ENCODE data around the gene KLHL9. TPM values are rescaled to one million over a fixed set of nuclear protein-coding genes. Genes with fewer than 3 reads are reported as not detected.

The KLHL9 gene
- total RNA-seq, 1 experiment from 2014 or later: 10.5 TPM

DNA sequence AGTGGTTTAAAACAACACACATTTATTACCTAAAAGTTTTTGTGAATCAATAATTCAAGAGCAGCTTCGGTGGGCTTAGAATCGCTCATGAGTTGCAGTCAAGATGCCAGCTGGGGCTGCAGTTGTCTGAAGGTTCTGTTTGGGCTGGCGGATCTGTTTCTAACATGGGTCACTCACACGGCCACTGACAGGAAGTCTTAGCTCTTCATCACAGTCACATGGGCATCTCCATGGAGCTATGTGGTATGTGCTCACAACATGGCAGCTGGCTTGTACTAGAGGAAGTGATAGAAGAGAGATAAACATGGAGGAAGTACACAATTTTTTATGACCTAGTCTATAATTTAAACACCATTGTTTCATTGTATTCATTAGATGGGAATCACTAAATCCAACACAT is 11.2 kb downstream of the KLHL9 start:
- TF ChIP-seq EZH2 (IDR thresholded peaks at IDR 0.05; ENCODE audit: low read depth): no peak
- TF ChIP-seq, protein P1, sequence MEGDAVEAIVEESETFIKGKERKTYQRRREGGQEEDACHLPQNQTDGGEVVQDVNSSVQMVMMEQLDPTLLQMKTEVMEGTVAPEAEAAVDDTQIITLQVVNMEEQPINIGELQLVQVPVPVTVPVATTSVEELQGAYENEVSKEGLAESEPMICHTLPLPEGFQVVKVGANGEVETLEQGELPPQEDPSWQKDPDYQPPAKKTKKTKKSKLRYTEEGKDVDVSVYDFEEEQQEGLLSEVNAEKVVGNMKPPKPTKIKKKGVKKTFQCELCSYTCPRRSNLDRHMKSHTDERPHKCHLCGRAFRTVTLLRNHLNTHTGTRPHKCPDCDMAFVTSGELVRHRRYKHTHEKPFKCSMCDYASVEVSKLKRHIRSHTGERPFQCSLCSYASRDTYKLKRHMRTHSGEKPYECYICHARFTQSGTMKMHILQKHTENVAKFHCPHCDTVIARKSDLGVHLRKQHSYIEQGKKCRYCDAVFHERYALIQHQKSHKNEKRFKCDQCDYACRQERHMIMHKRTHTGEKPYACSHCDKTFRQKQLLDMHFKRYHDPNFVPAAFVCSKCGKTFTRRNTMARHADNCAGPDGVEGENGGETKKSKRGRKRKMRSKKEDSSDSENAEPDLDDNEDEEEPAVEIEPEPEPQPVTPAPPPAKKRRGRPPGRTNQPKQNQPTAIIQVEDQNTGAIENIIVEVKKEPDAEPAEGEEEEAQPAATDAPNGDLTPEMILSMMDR (conservative IDR thresholded peaks at IDR 0.05): no peak
- no peak for DNase-seq
- Histone ChIP-seq H3K9me3 (ENCODE audit: insufficient read depth, low read depth) (no peaks in the 10 kb centered on the region), H3K79me2 (ENCODE audit: low read depth) (no peaks in the 10 kb centered on the region; the same call in 1 of the 2 replicates), H4K20me1 (ENCODE audit: insufficient read depth) (no peaks in the 10 kb centered on the region), H3K4me3 (no peak overlapping the region), H3K4me2 (no peak overlapping the region), H3K27me3 (ENCODE audit: insufficient read depth, low read depth) (no peaks in the 10 kb centered on the region), H3K36me3 (ENCODE audit: low read depth) (0 out of 2 replicates have a peak, but pooled peaks cover 3% of the 10 kb centered on the region), H3K4me1 (replicated peaks; ENCODE audit: insufficient read depth) (no peaks in the 10 kb centered on the region), H3K9me2 (ENCODE audit: insufficient read depth) (no peaks in the 10 kb centered on the region), H3F3A (ENCODE audit: insufficient read depth, low read depth) (no peaks in the 10 kb centered on the region), H2AFZ (no peak overlapping the region), H3K27ac (no peak overlapping the region)
- ChIA-PET CTCF (no interaction called here), POLR2A (ENCODE audit: unreplicated experiment) (interaction anchor here (0.7 kb wide), 1 partner anchor 150 kb away, joined by 3 read pairs; no protein-coding TSS in a partner anchor)
- intact Hi-C loops (cut with micrococcal nuclease; ENCODE audit: unreplicated experiment): loop anchor here (10.0 kb wide), 2 partner anchors 231 to 921 kb away; no protein-coding TSS in a partner anchor
- BruUV-seq (replicated peaks): no TSS peak

DNA sequence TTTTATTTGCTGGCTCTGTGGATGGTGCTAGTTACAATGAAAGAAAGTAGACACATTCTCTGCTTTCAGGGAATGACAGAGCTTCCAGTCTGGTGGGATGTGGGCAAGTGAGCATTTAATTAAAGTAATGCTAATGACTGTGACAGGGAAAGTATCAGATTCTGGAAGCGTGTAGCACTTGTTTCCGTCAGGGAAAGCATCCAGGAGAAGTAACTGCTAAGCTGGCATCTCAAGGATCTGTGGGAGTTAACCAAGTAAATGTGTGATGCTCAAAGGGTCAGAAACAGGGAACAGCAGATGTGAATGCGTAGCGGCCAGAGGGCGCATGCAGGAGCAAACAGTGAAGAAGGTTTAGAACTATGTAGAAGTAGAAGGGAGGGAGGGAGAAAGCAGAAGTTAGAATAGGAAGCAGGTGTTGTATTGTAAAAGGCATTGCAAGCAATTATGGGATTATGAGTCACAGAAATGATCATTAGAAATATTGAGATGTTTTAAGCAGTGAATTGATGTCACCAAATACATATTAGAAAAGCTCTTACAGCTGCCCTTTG is 12.2 kb downstream of the KLHL9 start:
- no peak overlapping the region for H2AFZ ChIP-seq
- DNase-seq: no peak
- H3K9me2 ChIP-seq (ENCODE audit: insufficient read depth): no peaks in the 10 kb centered on the region
- no peaks in the 10 kb centered on the region for H3F3A ChIP-seq (ENCODE audit: insufficient read depth, low read depth)
- H3K4me3 ChIP-seq: no peak overlapping the region
- TF ChIP-seq EZH2 (IDR thresholded peaks at IDR 0.05; ENCODE audit: low read depth): no peak
- TF ChIP-seq, protein P1 (conservative IDR thresholded peaks at IDR 0.05): no peak
- no peaks in the 10 kb centered on the region for H3K9me3 ChIP-seq (ENCODE audit: insufficient read depth, low read depth)
- H3K79me2 ChIP-seq (ENCODE audit: low read depth): no peaks in the 10 kb centered on the region; the same call in 1 of the 2 replicates
- no peaks in the 10 kb centered on the region for H3K4me1 ChIP-seq (replicated peaks; ENCODE audit: insufficient read depth)
- BruUV-seq (replicated peaks): no TSS peak
- no peaks in the 10 kb centered on the region for H3K27me3 ChIP-seq (ENCODE audit: insufficient read depth, low read depth)
- no peak overlapping the region for H3K4me2 ChIP-seq
- CTCF ChIA-PET: no interaction called here
- POLR2A ChIA-PET (ENCODE audit: unreplicated experiment): no interaction called here
- intact Hi-C loops (cut with micrococcal nuclease; ENCODE audit: unreplicated experiment): loop anchor here (10.0 kb wide), 2 partner anchors 232 to 922 kb away; no protein-coding TSS in a partner anchor
- no peak overlapping the region for H3K27ac ChIP-seq
- no peaks in the 10 kb centered on the region for H3K36me3 ChIP-seq (ENCODE audit: low read depth)
- no peaks in the 10 kb centered on the region for H4K20me1 ChIP-seq (ENCODE audit: insufficient read depth)

DNA sequence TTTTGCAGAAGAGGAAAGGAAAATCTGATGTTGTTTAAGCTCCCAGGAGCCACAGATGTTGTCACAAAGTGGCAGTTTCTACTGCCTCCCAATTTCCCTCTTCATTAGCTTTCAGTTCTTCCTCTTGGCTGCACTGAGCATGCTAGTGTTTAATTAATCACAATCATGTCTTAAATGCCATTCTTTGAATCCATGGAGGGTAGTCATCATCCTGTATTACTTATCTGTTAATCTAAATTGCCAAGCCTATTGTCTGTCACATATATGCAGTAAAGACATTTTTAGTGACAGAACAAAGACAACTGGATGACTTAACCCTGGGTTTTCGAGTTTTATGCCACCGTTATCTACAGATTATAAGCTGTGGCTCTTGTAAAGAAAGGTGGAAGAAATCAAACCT is 14.7 kb downstream of the KLHL9 start:
- CTCF ChIA-PET: interaction anchor here (0.8 kb wide), 1 partner anchor 107 kb away, joined by 3 read pairs; no protein-coding TSS in a partner anchor
- intact Hi-C loops (cut with micrococcal nuclease; ENCODE audit: unreplicated experiment): loop anchor here (10.0 kb wide), 2 partner anchors 234 to 924 kb away; no protein-coding TSS in a partner anchor
- no peaks in the 10 kb centered on the region for H4K20me1 ChIP-seq (ENCODE audit: insufficient read depth)

More for the DNA sequence above, 14.7 kb downstream of the KLHL9 start:
- Histone ChIP-seq H3K4me3 (no peak overlapping the region), H3K36me3 (ENCODE audit: low read depth) (no peaks in the 10 kb centered on the region), H3K4me1 (replicated peaks; ENCODE audit: insufficient read depth) (no peaks in the 10 kb centered on the region), H2AFZ (no peak overlapping the region), H3F3A (ENCODE audit: insufficient read depth, low read depth) (no peaks in the 10 kb centered on the region), H3K4me2 (no peak overlapping the region), H3K27ac (no peak overlapping the region), H3K9me2 (ENCODE audit: insufficient read depth) (no peaks in the 10 kb centered on the region), H3K79me2 (ENCODE audit: low read depth) (no peaks in the 10 kb centered on the region), H3K27me3 (ENCODE audit: insufficient read depth, low read depth) (no peaks in the 10 kb centered on the region), H3K9me3 (ENCODE audit: insufficient read depth, low read depth) (no peaks in the 10 kb centered on the region)
- DNase-seq: no peak
- BruUV-seq (replicated peaks): no TSS peak
- POLR2A ChIA-PET (ENCODE audit: unreplicated experiment): interaction anchor here (0.6 kb wide), 1 partner anchor 1122 kb away, joined by 3 read pairs; no protein-coding TSS in a partner anchor
- TF ChIP-seq EZH2 (IDR thresholded peaks at IDR 0.05; ENCODE audit: low read depth): no peak
- TF ChIP-seq, protein P1 (conservative IDR thresholded peaks at IDR 0.05): no peak
